Ishikawa (cell line): ENCODE measurements around the gene C3.

Experiments
- CEBPB ChIP-seq: IDR thresholded peaks from 2 replicates; pipeline ENCODE4 v1.6.1; 2012
- CREB1 ChIP-seq: IDR thresholded peaks from 2 replicates; pipeline ENCODE4 v1.6.1; 2012; ENCODE audit warnings: low read depth
- EGR1 ChIP-seq: IDR thresholded peaks from 2 replicates; pipeline ENCODE4 v1.6.1; 2012
- EP300 ChIP-seq: IDR thresholded peaks from 2 replicates; pipeline ENCODE4 v1.6.1; 2012; ENCODE audit warnings: borderline replicate concordance
- FOXM1 ChIP-seq: IDR thresholded peaks from 2 replicates; pipeline ENCODE4 v1.6.1; 2012; ENCODE audit warnings: low read depth, borderline replicate concordance
- MAX ChIP-seq: IDR thresholded peaks from 2 replicates; pipeline ENCODE4 v1.6.1; 2012
- NFIC ChIP-seq: IDR thresholded peaks from 2 replicates; pipeline ENCODE4 v1.6.1; 2012
- RAD21 ChIP-seq: IDR thresholded peaks from 2 replicates; pipeline ENCODE4 v1.6.1; 2012; ENCODE audit warnings: low read depth
- REST ChIP-seq: IDR thresholded peaks from 2 replicates; pipeline ENCODE4 v1.6.1; 2012; ENCODE audit warnings: low read depth, mild to moderate bottlenecking
- TAF1 ChIP-seq: IDR thresholded peaks from 2 replicates; pipeline ENCODE4 v1.6.1; 2012; ENCODE audit warnings: low read depth, mild to moderate bottlenecking
- TCF12 ChIP-seq: IDR thresholded peaks from 2 replicates; pipeline ENCODE4 v1.6.1; 2012; ENCODE audit warnings: low read depth
- TEAD4 ChIP-seq: IDR thresholded peaks from 2 replicates; pipeline ENCODE4 v1.6.1; 2012
- USF1 ChIP-seq: IDR thresholded peaks from 2 replicates; pipeline ENCODE4 v1.6.1; 2012
- YY1 ChIP-seq: IDR thresholded peaks from 2 replicates; pipeline ENCODE4 v1.6.1; 2012; ENCODE audit warnings: low read depth
- ZBTB7A ChIP-seq: IDR thresholded peaks from 2 replicates; pipeline ENCODE4 v1.6.1; 2012; ENCODE audit warnings: low read depth

C3 gene

GRCh38 chr19:6719540-6719861 is 949 bp downstream of the C3 start:
- TF ChIP-seq FOXM1 (no peak), CEBPB (no peak), YY1 (no peak), USF1 (no peak), MAX (no peak), CREB1 (no peak), TAF1 (no peak), NFIC (no peak), TCF12 (no peak), EP300 (no peak), REST (no peak), ZBTB7A (no peak), TEAD4 (no peak), EGR1 (no peak), RAD21 (no peak)

GRCh38 chr19:6718741-6719539 is 1.5 kb downstream of the C3 start:
- no peak for TF ChIP-seq RAD21
- TF ChIP-seq MAX = 0 out of 2 replicates have a peak, but pooled peaks have one; percentile 13
- TF ChIP-seq NFIC = no peak
- no peak for TF ChIP-seq TAF1
- no peak for TF ChIP-seq CEBPB
- no peak for TF ChIP-seq USF1

GRCh38 chr19:6718111-6718740 is 2.2 kb downstream of the C3 start:
- TF ChIP-seq ZBTB7A (no peak), EGR1 (no peak), CREB1 (no peak), REST (no peak), CEBPB (no peak), FOXM1 (no peak), YY1 (no peak), RAD21 (no peak), MAX (no peak), TAF1 (no peak), NFIC (no peak), TEAD4 (no peak), TCF12 (no peak), USF1 (no peak), EP300 (no peak)

- TF ChIP-seq TCF12 = no peak
- TF ChIP-seq ZBTB7A = no peak
- TF ChIP-seq MAX = no peak
- TF ChIP-seq YY1 = no peak
- TF ChIP-seq USF1 = no peak
Measured at GRCh38 chr19:6717441-6717971, 2.9 kb downstream of the C3 start.
